ENCODE measurements around the gene P2RX3. TPM values are rescaled to one million over a fixed set of nuclear protein-coding genes. Genes with fewer than 3 reads are reported as not detected.
A peak's percentile ranks its signal among the peaks of the same experiment; 100 is the strongest.

The P2RX3 gene
- total RNA-seq, 2 experiments from 2014 or later, result not detected

- Mint-ChIP-seq H3K4me3 (no peak overlapping the region), H3K27me3 (no peaks in the 10 kb centered on the region), H3K9me3 (no peaks in the 10 kb centered on the region), H3K27ac (peak overlapping the region; percentile 76), H3K4me1 (ENCODE audit: low read depth) (peaks cover 45% of the 10 kb centered on the region), H3K36me3 (ENCODE audit: low read depth) (peaks cover 69% of the 10 kb centered on the region)
- CTCF ChIA-PET, result no interaction called here
- no peaks in the 10 kb centered on the region for H3K9me3 ChIP-seq (ENCODE audit: control insufficient read depth in 1 of 2, insufficient read depth in 1 of 2, low read length in 2 of 2)
- peaks cover 32% of the 10 kb centered on the region for H3K4me1 ChIP-seq (ENCODE audit: insufficient read depth, low read length)
- no peak overlapping the region for H3K27ac ChIP-seq (ENCODE audit: low read depth in 1 of 2, low read length in 2 of 2)
- H3K36me3 ChIP-seq (ENCODE audit: insufficient read depth, low read length), result peaks cover 30% of the 10 kb centered on the region
- peak in 1 of 14 experiments; percentile 17 for DNase-seq
- H3K27me3 ChIP-seq (ENCODE audit: control insufficient read depth in 1 of 2, insufficient read depth in 2 of 2, low read length in 2 of 2), result no peaks in the 10 kb centered on the region
- intact Hi-C loops (cut with DNase I, micrococcal nuclease), result loop anchor here in 1 of 2 experiments (5.0 kb wide), 1 partner anchor 85 kb away; the partner anchor contains the start of genes P2RX3 and SSRP1
- ATAC-seq (ENCODE audit: poor library complexity), result no peak
- no peak overlapping the region for H3K4me3 ChIP-seq (ENCODE audit: low read length)
- POLR2A ChIA-PET, result no interaction called here
- TF ChIP-seq, protein P1, sequence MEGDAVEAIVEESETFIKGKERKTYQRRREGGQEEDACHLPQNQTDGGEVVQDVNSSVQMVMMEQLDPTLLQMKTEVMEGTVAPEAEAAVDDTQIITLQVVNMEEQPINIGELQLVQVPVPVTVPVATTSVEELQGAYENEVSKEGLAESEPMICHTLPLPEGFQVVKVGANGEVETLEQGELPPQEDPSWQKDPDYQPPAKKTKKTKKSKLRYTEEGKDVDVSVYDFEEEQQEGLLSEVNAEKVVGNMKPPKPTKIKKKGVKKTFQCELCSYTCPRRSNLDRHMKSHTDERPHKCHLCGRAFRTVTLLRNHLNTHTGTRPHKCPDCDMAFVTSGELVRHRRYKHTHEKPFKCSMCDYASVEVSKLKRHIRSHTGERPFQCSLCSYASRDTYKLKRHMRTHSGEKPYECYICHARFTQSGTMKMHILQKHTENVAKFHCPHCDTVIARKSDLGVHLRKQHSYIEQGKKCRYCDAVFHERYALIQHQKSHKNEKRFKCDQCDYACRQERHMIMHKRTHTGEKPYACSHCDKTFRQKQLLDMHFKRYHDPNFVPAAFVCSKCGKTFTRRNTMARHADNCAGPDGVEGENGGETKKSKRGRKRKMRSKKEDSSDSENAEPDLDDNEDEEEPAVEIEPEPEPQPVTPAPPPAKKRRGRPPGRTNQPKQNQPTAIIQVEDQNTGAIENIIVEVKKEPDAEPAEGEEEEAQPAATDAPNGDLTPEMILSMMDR (IDR thresholded peaks at IDR 0.05), result no peak
Measured at GRCh38 chr11:57421805-57422204, 83.7 kb downstream of the P2RX3 start.

Other genes starting within 250 kb of the P2RX3 start
- gene LRRC55, start 156.4 kb upstream of the P2RX3 start, total RNA-seq, result not detected
- not detected for gene APLNR, start 101.1 kb upstream of the P2RX3 start, total RNA-seq
- 10 to 100 TPM; 12.9 to 13.2 TPM for gene TNKS1BP1, start 13.4 kb upstream of the P2RX3 start, total RNA-seq
- 10 to 100 TPM; 36.7 to 41.2 TPM for gene SSRP1, start 2.5 kb upstream of the P2RX3 start, total RNA-seq
- gene PRG3, start 42.8 kb downstream of the P2RX3 start, total RNA-seq, result not detected
- gene PRG2, start 52.3 kb downstream of the P2RX3 start, total RNA-seq, result 1 to 10 TPM in 1 of 2 experiments, under 1 TPM in 1; 0.53 to 1.1 TPM
- 1 to 10 TPM; 6.9 to 7.3 TPM for gene SLC43A3, start 88.8 kb downstream of the P2RX3 start, total RNA-seq
- under 1 TPM; 0.17 to 0.19 TPM for gene RTN4RL2, start 122.2 kb downstream of the P2RX3 start, total RNA-seq
- 1 to 10 TPM; 3.1 to 4.2 TPM for gene SLC43A1, start 177.3 kb downstream of the P2RX3 start, total RNA-seq
- 10 to 100 TPM; 28.0 TPM for gene TIMM10, start 192.4 kb downstream of the P2RX3 start, total RNA-seq
- not detected for gene SMTNL1, start 199.2 kb downstream of the P2RX3 start, total RNA-seq
- gene UBE2L6, start 229.3 kb downstream of the P2RX3 start, total RNA-seq, result 10 to 100 TPM; 35.0 to 36.2 TPM